ENCODE results near the gene CTNNB1.

Gene CTNNB1

GRCh38 chr3:41212088-41212487 lies 12.8 kb downstream of the CTNNB1 start:
- Histone ChIP-seq H3K27me3 (ENCODE audit: insufficient read depth, poor library complexity, severe bottlenecking) (no peaks in the 10 kb centered on the region), H3K27ac (replicated peaks) (no peak overlapping the region), H3K4me3 (replicated peaks; ENCODE audit: insufficient read depth, low read length) (no peak overlapping the region)
- no peak for DNase-seq (ENCODE audit: low read depth in 1 of 2, low spot score in 1 of 2)
- TF ChIP-seq SPI1 (IDR thresholded peaks at IDR 0.05; ENCODE audit: borderline replicate concordance, low read depth), result no peak
- TF ChIP-seq REST (IDR thresholded peaks at IDR 0.05; ENCODE audit: insufficient replicate concordance, low read depth), result no peak
- TF ChIP-seq POLR2AphosphoS5 (IDR thresholded peaks at IDR 0.05; ENCODE audit: low read depth), result no peak

DNA sequence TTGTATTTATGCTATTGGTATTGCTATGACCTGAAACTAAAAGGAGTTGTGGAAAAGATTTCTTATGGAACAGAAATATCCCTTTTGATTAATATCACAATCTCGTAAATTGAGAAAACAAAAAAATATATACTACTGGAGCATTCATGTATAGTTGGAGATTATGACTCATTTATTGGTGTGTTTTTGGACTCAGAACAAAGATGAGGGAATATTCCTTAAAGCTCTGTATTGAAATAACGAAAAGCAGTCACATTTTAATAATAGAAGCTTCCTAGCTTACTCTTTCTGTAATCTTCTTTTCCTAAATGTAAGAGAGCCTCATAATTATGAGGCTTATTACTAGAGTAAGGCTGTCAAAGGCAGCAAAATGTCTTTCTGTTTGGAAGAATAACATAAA lies 14.3 kb downstream of the CTNNB1 start:
- TF ChIP-seq SPI1 (IDR thresholded peaks at IDR 0.05; ENCODE audit: borderline replicate concordance, low read depth) (no peak), GABPA (IDR thresholded peaks at IDR 0.05; ENCODE audit: low read depth) (no peak), REST (IDR thresholded peaks at IDR 0.05; ENCODE audit: insufficient replicate concordance, low read depth) (no peak), POLR2AphosphoS5 (IDR thresholded peaks at IDR 0.05; ENCODE audit: low read depth) (no peak)
- TF ChIP-seq, protein P1, sequence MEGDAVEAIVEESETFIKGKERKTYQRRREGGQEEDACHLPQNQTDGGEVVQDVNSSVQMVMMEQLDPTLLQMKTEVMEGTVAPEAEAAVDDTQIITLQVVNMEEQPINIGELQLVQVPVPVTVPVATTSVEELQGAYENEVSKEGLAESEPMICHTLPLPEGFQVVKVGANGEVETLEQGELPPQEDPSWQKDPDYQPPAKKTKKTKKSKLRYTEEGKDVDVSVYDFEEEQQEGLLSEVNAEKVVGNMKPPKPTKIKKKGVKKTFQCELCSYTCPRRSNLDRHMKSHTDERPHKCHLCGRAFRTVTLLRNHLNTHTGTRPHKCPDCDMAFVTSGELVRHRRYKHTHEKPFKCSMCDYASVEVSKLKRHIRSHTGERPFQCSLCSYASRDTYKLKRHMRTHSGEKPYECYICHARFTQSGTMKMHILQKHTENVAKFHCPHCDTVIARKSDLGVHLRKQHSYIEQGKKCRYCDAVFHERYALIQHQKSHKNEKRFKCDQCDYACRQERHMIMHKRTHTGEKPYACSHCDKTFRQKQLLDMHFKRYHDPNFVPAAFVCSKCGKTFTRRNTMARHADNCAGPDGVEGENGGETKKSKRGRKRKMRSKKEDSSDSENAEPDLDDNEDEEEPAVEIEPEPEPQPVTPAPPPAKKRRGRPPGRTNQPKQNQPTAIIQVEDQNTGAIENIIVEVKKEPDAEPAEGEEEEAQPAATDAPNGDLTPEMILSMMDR (IDR thresholded peaks at IDR 0.05; ENCODE audit: insufficient read depth, low read length), result no peak
- DNase-seq (ENCODE audit: low read depth in 1 of 2, low spot score in 1 of 2), result no peak
- H3K27me3 ChIP-seq (ENCODE audit: insufficient read depth, poor library complexity, severe bottlenecking), result no peaks in the 10 kb centered on the region
- no peak overlapping the region for H3K27ac ChIP-seq (replicated peaks)
- H3K4me3 ChIP-seq (replicated peaks; ENCODE audit: insufficient read depth, low read length), result no peak overlapping the region

DNA sequence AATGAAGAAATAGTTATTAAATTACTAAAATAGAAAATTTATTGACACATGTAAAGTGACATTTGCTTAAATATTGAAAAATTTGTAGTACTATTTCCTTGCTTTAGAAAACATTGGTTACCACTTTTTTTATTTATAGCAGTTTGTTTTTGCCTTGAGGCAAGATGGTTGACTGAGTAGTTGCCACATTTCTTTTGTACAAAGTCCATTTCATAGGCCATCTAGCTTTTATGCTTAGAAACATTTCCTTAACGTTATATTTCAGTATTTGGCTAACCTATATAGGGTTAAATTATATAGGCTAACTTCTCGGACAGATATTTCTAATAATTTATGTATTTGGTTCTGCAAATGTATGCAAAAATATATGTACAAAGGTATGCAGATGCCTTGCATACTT lies 17.1 kb downstream of the CTNNB1 start:
- TF ChIP-seq SPI1 (IDR thresholded peaks at IDR 0.05; ENCODE audit: borderline replicate concordance, low read depth), result no peak
- no peak for TF ChIP-seq POLR2AphosphoS5 (IDR thresholded peaks at IDR 0.05; ENCODE audit: low read depth)
- no peak for TF ChIP-seq REST (IDR thresholded peaks at IDR 0.05; ENCODE audit: insufficient replicate concordance, low read depth)
- no peak for TF ChIP-seq GABPA (IDR thresholded peaks at IDR 0.05; ENCODE audit: low read depth)
- TF ChIP-seq, protein P1 (IDR thresholded peaks at IDR 0.05; ENCODE audit: insufficient read depth, low read length), result no peak
- no peaks in the 10 kb centered on the region for H3K27me3 ChIP-seq (ENCODE audit: insufficient read depth, poor library complexity, severe bottlenecking)
- DNase-seq (ENCODE audit: low read depth in 1 of 2, low spot score in 1 of 2), result no peak
- no peak overlapping the region for H3K27ac ChIP-seq (replicated peaks)
- H3K4me3 ChIP-seq (replicated peaks; ENCODE audit: insufficient read depth, low read length), result no peak overlapping the region

- no peaks in the 10 kb centered on the region for H3K27me3 ChIP-seq (ENCODE audit: insufficient read depth, poor library complexity, severe bottlenecking)
- TF ChIP-seq GABPA (IDR thresholded peaks at IDR 0.05; ENCODE audit: low read depth), result no peak
- TF ChIP-seq REST (IDR thresholded peaks at IDR 0.05; ENCODE audit: insufficient replicate concordance, low read depth), result no peak
- no peak for TF ChIP-seq POLR2AphosphoS5 (IDR thresholded peaks at IDR 0.05; ENCODE audit: low read depth)
- TF ChIP-seq, protein P1 (IDR thresholded peaks at IDR 0.05; ENCODE audit: insufficient read depth, low read length), result no peak
- DNase-seq (ENCODE audit: low read depth in 1 of 2, low spot score in 1 of 2), result no peak
- H3K4me3 ChIP-seq (replicated peaks; ENCODE audit: insufficient read depth, low read length), result no peak overlapping the region
- H3K27ac ChIP-seq (replicated peaks), result no peak overlapping the region
Observed at GRCh38 chr3:41216993-41217392, 17.7 kb downstream of the CTNNB1 start.
